ENCODE results near the gene PNPLA5.
"Not testable (repeated sequence)": the region's sequence is repeated elsewhere in the genome, so short reads cannot be mapped to it uniquely, and the experiment has no call there.

Gene PNPLA5

GRCh38 chr22:43881091-43882061 lies 10.4 kb downstream of the PNPLA5 start:
- no peak for DNase-seq (ENCODE audit: low spot score)

GRCh38 chr22:43880541-43880991 lies 11.2 kb downstream of the PNPLA5 start:
- no peak for DNase-seq (ENCODE audit: low spot score)

GRCh38 chr22:43879901-43880540 lies 11.8 kb downstream of the PNPLA5 start:
- no peak for DNase-seq (ENCODE audit: low spot score)

- DNase-seq (ENCODE audit: low spot score): no peak
These were observed 12.8 kb downstream of the PNPLA5 start for GRCh38 chr22:43878831-43879550.

GRCh38 chr22:43878079-43878795 lies 13.6 kb downstream of the PNPLA5 start:
- DNase-seq (ENCODE audit: low spot score): no peak

- DNase-seq (ENCODE audit: low spot score): no peak
These were observed 14.8 kb downstream of the PNPLA5 start for GRCh38 chr22:43876866-43877509.

GRCh38 chr22:43869799-43870198 lies 22.0 kb downstream of the PNPLA5 start:
- no peak for DNase-seq (ENCODE audit: low spot score)

- not testable (repeated sequence) for DNase-seq (ENCODE audit: low spot score)
These were observed 22.8 kb downstream of the PNPLA5 start for GRCh38 chr22:43869001-43869400.

GRCh38 chr22:43867839-43868635 lies 23.8 kb downstream of the PNPLA5 start:
- peak; percentile 83 for DNase-seq (ENCODE audit: low spot score)

GRCh38 chr22:43862882-43863202 lies 29.0 kb downstream of the PNPLA5 start:
- no peak for DNase-seq (ENCODE audit: low spot score)

- peak; percentile 94 for DNase-seq (ENCODE audit: low spot score)
These were observed 29.5 kb downstream of the PNPLA5 start, which contains the start of gene SULT4A1 for GRCh38 chr22:43862074-43862881. TSS of gene SULT4A1 (minus strand) at chr22:43862513. CDS start at chr22:43862382, 131 bp downstream.

GRCh38 chr22:43861529-43861928 lies 30.3 kb downstream of the PNPLA5 start:
- no peak for DNase-seq (ENCODE audit: low spot score)

- no peak for DNase-seq (ENCODE audit: low spot score)
These were observed 31.0 kb downstream of the PNPLA5 start for GRCh38 chr22:43860831-43861230.

GRCh38 chr22:43860126-43860525 lies 31.7 kb downstream of the PNPLA5 start:
- DNase-seq (ENCODE audit: low spot score): no peak

GRCh38 chr22:43859621-43860020 lies 32.2 kb downstream of the PNPLA5 start:
- no peak for DNase-seq (ENCODE audit: low spot score)

GRCh38 chr22:43859176-43859575 lies 32.6 kb downstream of the PNPLA5 start:
- DNase-seq (ENCODE audit: low spot score): no peak

GRCh38 chr22:43858156-43858895 lies 33.5 kb downstream of the PNPLA5 start:
- no peak for DNase-seq (ENCODE audit: low spot score)

GRCh38 chr22:43857367-43857766 lies 34.4 kb downstream of the PNPLA5 start:
- no peak for DNase-seq (ENCODE audit: low spot score)

- no peak for DNase-seq (ENCODE audit: low spot score)
These were observed 36.4 kb downstream of the PNPLA5 start for GRCh38 chr22:43855431-43855830.
